Measurements from ENCODE around the gene DNAJC17.

DNAJC17 gene

DNA sequence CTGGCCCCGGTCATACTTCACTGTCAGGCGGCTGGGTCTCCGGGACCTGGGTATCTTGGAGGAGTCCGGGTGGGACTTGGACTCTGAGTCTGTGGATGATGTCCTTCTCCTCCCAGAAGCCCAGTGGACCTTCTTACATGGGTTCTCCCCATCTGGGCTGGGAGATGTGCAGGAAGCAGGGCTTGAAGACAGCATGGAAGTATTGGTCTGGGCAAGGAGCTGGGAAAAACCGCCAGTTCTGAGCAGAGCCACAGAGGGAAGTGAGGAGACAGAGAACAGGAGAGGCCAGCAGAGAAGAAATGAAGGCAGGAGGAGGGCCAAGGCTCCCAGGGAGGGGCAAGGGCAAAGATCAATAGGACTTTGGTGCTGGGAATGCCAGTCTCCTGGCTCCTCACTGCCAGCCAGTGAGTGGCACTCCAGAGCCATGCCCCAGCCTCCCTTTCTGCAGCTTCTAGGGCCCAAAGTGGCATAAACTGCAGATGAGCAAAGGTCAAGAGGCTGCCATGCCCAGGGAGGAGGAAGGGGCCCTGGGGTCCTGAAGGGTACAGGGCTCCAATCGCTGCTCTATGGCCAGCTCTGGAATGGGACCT lies 21.3 kb upstream of the DNAJC17 start, which contains the start of gene PPP1R14D:
PPP1R14D (minus strand) TSS at position 262 of the 590 bp plus-strand sequence; CDS start at position 195, 67 bp downstream.
- DNase-seq, result no peak

DNA sequence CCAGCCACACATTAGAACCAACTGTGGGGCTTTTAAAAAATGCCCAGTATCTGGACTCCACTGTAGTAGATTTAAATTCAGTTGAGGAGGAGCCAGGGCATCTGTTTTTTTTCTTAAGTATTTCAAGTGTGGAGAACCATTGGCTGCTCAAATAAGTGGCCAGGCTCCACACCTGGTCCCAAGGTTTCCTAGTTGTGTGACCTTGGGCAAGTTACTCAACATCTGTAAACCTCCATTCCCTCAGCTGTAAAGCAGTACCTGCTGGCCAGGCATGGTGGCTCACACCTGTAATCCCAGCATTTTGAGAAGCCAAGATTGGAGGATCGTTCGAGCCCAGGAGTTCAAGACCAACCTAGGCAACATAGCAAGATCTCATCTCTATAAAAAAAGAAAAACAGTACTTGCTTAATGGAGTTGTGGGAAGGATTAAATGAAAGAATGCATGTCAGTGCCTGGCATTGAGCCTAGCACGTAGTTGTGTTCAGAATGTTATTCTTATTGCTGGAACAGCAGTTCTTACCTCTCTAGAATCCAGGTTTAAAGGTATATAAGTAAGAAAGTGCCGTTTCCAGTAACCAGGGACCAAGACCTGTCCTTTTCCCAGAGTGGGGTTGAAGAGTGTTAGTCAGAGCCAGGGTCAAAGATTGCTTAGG lies 19.3 kb upstream of the DNAJC17 start:
- DNase-seq, result no peak

DNA sequence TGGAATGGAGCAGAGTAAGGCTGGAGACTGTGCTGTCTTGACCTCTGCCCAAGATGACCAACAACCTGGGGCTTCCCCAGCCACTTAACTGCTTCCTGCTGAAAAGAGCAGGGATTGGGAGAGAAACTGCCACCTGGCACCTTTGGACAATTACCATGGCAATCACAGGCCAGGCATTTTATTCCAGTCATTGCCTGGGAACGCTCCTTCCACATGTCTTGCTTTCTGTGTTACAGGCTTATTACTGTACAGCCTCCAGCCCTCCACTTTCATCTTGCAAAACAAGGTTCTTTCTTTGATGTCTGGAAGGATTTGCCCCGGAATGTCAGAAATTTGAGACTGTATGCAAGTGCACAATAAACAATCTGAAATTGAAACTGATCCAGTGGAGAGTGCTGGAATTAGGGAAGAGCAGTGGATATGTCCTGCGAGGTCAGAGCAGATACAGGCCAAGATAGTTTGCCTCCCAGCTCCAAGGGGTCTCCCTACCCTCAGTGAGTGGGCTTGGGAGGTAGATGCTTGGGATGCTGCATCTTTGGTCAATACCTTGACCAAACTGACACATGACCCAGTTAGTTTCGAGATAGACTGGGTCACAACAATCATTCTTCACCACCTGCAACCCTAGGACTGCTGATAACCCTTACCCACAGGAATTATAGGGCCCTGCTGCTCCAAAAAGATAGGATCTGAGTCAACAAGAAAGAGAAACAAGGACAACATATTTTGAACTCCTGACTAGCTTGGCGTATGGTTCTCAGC lies 18.6 kb upstream of the DNAJC17 start:
- DNase-seq, result no peak

DNA sequence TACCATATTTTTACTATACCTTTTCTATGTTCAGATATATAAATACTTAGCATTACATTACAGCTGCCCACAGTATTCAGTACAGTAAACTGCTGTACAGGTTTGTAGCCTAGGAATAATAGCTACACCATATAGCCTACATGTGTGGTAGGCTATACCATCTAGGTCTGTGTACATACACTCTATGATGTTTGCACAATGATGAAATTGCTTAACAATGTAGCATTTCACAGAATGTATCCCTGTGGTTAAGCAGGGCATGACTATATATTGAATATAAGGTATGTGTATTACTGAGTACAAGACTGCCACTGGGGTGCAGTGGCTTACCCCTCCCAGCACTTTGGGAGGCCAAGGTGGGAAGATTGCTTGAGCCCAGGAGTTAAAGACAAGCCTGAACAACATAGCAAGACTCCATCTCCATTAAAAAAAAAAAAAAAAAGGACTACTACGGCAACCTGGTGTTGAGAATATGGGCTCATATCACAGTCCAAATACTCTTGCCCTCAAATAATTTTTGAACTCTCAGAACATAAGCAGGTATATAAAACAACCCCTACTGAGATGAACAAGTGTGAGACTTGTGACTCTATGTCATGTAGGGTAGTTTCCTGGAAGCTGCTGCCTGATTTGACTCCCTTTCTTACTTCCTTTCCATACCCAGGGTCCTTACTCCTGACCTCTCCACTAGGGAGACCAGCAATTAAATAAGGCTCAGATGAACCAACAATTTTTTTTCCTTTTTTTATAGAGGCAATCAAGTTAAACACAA lies 16.5 kb upstream of the DNAJC17 start:
- DNase-seq, result no peak

DNA sequence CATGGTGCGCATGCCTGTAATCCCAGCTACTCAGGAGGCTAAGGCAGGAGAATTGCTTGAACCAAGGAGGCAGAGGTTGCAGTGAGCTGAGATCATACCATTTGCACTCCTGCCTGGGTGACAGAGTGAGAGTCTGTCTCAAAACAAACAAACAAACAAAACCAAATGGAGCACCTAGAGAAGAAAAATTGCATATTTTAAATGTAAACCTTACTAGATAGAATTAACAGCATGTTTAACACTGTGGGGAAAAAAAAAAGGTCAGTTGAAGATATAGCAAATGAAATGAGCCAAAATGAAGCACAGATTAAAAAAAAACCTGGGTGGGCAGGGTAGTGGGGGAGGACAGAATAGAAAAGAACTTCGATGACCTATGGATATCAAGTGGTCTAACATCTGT lies 13.9 kb upstream of the DNAJC17 start:
- DNase-seq, result no peak

DNA sequence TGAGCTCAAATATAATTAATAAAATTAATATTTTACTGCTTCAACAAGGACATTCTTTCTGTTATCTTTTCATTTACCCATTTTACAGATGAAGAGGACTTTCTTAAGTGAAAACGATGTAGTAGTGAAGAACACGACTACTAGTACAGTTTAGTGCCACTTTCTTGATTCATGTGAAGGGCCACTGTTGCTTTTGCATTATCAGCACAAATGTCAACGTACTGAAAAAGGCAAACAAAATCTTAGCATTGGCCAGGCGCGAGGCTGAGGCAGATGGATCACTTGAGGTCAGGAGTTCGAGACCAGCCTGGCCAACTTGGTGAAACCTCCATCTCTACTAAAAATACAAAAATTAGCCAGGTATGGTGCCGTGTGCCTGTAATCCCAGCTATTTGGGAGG lies 11.8 kb upstream of the DNAJC17 start:
- no peak for DNase-seq

DNA sequence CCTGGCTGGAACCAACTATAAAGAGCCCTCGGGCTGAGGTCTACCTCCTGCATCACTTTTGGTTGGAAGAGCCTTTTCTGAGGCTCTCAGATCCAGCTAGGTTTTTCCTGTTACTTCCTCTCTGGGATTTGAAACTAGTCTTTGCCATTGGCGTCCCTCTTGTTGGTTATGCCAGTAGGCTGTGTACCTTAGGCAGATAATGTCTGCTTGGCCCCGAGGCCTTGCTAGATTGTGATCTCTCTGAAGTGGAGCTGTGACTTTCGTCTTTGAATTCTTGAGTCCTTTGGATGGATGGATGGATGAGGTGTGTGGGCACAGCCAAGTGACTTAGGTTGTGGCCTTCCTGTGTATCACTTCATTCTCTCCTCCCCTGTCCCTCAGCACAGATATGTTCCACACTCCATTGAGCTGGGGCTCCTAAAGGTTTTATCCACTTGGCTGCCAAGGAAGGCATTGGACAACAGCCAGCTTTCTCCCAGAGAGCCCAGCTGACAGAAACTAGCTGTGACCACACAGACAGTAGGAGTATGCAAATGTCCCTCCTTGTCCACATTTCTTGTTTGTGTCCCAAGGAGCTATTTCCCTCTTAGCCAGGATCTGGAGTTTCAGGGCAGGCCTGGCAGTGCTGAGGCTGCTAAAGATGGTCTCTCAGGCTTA lies 7.9 kb upstream of the DNAJC17 start:
- DNase-seq, result no peak

DNA sequence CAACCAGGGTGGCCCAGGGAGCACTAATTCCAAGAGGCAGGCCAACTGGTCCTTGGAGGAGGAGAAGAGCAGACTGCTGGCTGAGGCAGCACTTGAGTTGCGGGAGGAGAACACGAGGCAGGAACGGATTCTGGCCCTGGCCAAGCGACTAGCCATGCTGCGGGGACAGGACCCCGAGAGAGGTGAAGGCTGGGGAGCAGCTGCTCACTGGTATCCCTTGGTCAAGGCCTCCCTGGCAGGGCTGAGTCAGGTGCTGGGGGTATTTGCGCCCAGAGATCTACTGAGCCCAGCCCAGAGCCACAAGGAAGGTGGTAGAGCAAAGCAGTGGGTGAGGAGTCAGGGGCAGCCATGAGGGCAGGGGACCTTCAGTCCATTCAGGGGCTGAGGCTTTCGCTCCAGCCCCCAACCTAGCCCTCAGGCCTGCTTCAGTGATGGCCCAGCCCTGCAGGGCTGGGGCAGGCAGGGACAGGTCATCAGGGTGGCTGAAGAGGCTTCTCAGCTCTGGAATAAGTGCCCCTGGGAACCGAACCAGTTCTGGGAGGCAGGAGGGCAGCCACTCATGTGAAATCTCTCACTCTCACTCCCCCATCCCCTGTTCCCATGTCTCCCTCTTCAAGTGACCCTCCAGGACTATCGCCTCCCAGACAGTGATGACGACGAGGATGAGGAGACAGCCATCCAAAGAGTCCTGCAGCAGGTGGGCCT lies 5.6 kb upstream of the DNAJC17 start:
- no peak for DNase-seq

DNA sequence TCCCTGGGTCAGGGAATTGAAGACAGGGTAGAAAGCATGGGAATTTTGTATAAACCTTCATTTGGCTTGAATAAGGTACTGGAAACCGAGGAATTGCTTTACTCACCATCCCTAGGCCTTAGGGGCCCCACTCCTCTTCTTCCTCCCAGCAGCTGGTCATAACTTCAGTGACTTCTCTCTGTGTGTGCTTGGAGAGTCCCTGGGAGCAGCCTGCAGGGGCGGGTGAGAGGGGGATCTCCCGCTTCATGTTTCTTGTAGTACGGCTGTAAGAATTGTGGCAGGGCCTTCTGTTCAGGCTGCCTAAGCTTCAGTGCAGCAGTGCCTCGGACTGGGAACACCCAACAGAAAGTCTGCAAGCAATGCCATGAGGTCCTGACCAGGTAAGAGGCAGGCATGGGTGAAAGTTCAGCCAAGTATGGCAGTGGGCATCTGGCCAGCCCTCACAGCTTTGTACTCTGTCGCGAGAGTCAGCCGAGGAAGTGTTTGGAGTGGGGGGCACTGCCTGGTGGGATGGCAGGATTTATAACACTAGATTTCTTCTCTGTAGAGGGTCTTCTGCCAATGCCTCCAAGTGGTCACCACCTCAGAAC lies 1.7 kb upstream of the DNAJC17 start:
- no peak for DNase-seq

DNA sequence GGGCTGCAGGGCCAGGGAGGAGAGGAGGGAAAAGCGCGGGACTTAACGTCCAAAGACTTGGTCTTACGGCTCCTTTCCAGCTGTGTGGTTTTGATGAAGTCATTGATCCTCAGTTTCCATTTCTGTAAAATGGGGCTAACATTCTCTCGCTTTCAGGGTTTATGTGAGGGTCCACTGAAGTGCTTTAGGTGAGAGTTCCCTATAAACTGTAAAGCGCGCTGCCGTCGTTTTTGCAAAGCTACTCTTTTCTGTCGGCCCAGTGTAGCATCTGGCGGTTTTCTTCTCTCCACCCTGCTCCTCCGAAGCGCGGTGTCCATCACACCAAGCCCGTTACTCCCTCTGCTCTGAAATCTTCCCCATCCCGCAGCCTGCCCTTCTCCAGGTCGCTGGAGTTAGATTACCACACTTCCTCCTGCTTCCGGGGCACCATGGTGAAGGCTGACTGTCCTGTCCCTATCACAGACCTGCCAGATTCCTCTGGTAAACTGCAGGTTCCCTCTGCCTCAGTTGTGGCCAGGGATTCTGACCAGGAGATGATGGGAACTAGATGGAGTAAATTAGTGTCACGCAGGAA lies 702 bp upstream of the DNAJC17 start:
- DNase-seq, result no peak

DNA sequence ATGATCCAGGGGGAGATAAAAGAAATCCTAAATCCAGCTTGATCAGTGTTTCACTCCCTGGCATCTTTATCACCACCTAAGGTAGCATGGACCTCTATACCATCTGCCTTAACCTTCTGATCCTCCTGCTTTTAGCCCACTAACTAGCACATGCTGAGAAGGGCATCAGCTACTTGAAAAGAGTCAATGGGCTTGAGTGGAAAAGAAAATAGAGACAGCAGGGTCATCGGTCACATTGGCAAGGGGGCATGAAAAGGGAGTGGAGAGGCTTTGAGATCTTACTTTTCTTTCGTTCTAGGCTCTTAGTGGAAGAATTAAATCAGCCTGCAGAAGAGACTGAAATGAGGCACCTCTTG lies 623 bp downstream of the DNAJC17 start:
- no peak for DNase-seq

DNA sequence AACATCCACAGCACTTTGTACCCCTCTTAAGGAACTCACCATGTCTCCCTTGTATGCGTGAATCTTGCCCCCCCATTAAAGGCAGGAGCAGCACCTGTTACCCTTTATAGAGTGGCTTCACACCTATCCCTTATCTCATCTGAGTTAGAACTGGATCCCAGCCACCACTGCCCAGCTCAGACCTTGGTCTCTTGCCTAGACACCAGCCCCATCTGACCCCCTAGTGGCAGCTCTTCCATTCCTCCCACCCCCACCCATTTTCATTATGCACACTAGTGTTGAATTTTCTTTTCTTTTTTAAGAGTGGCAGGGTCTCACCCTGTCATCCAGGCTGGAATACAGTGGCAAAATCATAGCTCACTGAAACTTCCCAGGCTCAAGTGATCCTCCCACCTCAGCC lies 3.6 kb downstream of the DNAJC17 start:
- no peak for DNase-seq

DNA sequence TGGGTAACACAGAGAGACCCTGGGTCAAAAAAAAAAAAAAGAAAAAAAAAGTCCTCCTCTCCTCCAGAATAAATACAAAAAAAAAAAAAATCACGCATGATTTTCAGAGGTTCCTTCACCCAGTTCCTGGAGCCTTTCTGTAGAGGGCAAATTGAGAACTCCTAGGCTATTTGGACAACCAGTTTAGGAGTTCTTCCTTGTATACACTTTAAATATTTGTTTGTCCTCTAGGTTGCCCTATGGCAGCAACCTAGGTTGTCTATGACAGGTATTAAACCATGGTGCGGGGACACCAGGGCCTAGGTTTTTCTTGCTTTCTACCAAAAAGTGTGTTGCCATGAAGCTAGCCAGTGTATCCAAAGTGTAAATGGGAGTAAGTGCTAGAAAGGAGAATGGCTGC lies 4.2 kb downstream of the DNAJC17 start:
- DNase-seq, result no peak

DNA sequence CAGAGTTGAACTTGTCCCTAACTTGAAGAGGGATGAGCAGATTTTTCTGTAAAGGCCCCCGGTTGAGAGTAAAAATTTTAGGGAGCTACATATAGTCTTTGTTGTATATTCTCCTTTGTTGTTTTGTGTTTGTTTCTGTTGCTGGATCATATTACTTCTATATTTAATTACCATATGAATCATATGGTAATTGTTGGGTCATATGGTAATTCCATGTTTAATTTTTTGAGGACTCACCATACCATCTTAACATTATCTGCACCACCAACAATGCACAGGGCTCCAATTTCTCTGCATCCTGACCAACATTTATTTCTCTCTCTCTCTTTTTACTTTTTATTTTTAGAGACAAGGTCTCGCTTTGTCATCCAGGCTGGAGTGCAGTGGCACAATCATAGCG lies 7.8 kb downstream of the DNAJC17 start:
- DNase-seq, result no peak

DNA sequence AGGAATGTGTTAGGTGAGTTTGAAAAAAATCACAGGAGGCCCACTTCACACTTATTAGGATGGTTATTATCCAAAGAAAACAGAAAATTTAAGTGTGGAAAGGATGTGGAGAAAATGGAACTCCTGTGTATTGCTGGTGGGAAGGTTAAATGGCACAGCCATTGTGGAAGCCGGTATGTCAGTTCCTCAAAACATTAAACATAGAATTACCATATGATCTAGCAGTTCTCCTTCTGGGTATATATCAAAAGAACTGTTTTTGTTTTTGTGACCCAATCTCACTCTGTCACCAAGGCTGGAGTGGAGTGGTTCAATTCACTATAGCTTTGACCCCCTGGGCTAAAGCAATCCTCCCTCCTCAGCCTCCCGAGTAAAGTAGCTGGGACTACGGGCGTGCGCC lies 10.8 kb downstream of the DNAJC17 start:
- no peak for DNase-seq

DNA sequence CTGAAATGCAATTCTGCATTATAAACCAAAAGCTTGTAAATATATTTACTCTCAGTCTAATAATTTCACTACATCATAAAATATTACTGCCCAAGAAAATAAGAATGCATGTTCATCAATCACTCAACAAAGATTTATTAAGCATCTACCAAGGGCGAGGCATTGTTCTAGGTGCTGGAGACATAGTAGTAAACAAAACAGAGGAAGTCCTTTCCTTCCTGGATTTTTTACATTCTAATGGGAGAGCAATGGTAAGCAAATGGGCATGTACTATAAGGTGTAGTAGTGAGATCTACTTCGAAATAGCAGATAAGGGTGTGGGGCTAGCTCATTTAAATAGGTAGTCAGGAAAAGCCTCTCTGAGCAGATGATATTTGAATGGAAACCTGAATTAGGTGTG lies 11.2 kb downstream of the DNAJC17 start:
- no peak for DNase-seq

DNA sequence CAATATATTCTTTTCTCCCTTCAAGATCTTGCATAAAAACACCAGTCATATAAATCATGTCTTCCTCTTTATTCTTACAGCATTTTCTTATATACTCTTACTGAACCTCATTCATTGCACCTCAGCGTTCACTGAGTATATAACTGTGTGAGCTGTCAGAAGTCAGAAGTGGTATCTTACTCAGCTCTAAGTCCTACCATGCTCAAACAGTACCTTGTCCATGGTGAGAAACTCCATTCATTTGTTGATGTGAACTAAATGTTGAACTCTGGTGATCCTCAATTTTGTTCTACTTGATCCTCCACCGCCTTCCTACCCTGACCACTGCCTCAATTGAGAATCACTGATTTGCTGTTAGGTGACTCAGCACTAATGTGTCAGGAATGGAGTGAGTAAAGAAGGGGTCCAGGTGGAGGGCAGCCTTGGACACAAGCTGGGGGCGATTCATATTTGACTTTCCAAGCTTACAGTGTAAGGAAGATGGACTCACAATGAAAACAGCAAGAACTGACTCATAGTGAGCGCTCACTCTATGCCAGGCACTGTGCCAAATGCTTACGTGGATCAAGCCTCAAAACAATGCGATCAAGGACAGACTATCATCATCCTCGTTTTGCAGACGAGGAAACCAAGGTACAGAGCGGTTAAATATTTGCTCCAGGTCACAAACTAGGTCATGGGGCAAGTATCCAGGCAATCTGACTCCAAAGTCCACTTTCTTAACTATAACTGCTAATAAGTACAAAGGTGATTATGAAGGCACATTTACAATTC lies 13.9 kb downstream of the DNAJC17 start:
- DNase-seq, result no peak

DNA sequence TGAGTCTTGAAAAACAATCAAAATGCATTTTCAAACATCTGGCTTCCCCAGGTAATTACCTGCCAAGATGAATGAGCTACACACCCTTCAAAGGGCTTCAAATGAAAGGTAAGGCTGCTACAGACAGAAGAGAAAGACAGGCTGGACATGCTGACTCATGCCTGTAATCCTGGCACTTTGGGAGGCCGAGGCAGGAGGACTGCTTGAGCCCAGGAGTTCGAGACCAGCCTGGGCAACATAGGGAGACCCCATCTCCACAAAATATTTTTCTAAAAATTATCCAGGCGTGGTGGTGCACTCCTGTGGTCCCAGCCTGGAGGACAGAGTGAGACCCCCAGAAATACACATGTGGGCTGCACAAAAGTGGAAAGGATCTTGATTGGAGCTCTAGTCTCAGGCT lies 14.9 kb downstream of the DNAJC17 start:
- no peak for DNase-seq

DNA sequence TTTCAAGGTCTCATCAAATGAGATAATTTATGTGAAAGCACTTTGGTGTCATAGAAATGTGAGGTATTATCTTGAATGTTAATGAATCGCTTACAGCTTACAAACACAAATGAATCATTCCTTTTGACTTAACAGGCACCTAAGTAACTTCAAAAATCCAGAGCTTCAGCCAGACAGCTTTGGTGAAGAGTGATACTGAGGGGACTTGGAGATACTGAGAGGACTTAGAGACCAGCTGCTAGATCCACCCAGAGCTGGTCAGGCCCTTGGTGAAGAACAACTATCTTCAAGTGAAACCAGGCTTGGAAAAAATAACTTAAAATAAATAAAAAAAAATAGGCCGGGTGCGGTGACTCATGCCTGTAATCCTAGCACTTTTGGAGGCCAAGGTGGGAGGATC lies 16.6 kb downstream of the DNAJC17 start:
- DNase-seq, result no peak

DNA sequence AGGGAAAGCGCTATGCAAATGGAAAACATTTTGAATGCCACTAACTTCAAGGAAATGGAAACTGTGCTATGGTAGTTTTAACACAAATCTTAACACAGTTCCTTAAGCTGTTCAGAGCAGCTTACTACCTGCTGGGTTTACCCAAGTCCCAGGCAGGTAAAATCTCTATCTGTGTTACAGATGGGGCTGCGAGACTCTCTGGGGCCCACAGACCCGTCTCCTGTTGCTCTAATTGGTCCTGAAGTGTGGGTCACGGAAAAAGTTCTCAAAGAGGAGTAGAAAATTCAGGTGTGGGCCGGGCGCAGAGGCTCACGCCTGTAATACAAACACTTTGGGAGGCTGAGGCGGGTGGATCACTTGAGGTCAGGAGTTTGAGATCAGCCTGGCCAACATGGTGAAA lies 17.3 kb downstream of the DNAJC17 start:
- no peak for DNase-seq

DNA sequence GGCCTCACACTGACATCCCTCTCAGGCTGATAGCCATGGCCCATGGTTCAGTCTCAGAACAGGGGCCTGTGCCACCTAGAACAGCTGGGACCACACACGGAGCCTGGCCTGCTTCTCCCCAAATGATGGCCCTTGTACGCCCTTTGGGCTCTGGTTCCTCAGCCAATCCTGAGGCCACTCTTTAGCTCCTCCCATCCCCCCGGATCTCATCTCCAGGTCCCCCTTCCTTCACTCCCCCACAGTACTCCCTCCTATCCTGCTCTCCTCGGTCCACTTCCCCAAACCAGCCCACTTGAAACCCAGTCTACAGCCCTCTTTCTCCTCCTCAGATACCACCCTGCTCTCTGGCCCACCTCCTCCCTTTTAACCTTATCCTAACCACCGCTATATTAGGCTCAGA lies 18.2 kb downstream of the DNAJC17 start:
- no peak for DNase-seq

Measured in NCI-H2227 treated with DMSO at 0.1 percent for 48 hours (cell line).